Thoracic aorta (tissue), 2 donors: ENCODE results near the gene LDLRAD3. TPM values are rescaled to one million over a fixed set of nuclear protein-coding genes. Genes with fewer than 3 reads are reported as not detected.

Source experiments
- ATAC-seq: fragments of 150-250 bp; one replicate; pipeline ENCODE4 v1.8.0; 2017; ENCODE audit warnings: low read depth; ENCODE audit not compliant: insufficient number of reproducible peaks, low FRiP score
- DNase-seq: peaks from one replicate; pipeline ENCODE4 v3.0.0-alpha.2; 2020; ENCODE audit warnings: low spot score
- H3K27ac ChIP-seq, 2 donors: fragments of 200-600 bp; sonication (generic); 1 replicate in 1 of 2; 2 replicates in 1 of 2; pipeline ENCODE4 v1.5.1; 2016; ENCODE audit warnings: mild to moderate bottlenecking in 2 of 2, moderate library complexity in 2 of 2
- H3K27me3 ChIP-seq: fragments of 200-600 bp; sonication (generic); replicated peaks from 2 replicates; pipeline ENCODE4 v1.6.0; 2016; ENCODE audit warnings: mild to moderate bottlenecking; ENCODE audit not compliant: insufficient read depth
- H3K36me3 ChIP-seq: fragments of 200-600 bp; sonication (generic); one replicate; pipeline ENCODE4 v1.5.1; 2016
- H3K4me1 ChIP-seq, 2 donors: fragments of 200-600 bp; sonication (generic); 1 replicate in 1 of 2; 2 replicates in 1 of 2; pipeline versions ENCODE4 v1.5.1 to v1.6.0; 2016; ENCODE audit warnings: low read depth in 2 of 2, mild to moderate bottlenecking in 1 of 2; ENCODE audit not compliant: control insufficient read depth in 1 of 2
- H3K4me3 ChIP-seq: fragments of 200-600 bp; sonication (generic); 2 replicates; pipeline ENCODE4 v1.5.1; 2016; ENCODE audit warnings: mild to moderate bottlenecking
- H3K9me3 ChIP-seq: fragments of 200-600 bp; sonication (generic); 2 replicates; pipeline ENCODE4 v1.5.1; 2016
- total RNA-seq, 2 donors: library from RNA; depleted of rRNA; stranded (reverse); fragments of >200 nt; gene quantifications; one replicate each; pipeline versions ENCODE4 v1.1.0 to v1.2.3, GENCODE V29; 2016
- TF ChIP-seq, protein P1 (sequence below): fragments of 200-600 bp; sonication (generic); IDR thresholded peaks from one replicate; pipeline ENCODE4 v1.5.1; 2019; ENCODE audit warnings: antibody characterized with exemption

LDLRAD3 gene
- total RNA-seq, 2 donors from 2014 or later, result 6.1 to 17.2 TPM

- Histone ChIP-seq H3K27me3 (no peaks in the 10 kb centered on the region), H3K9me3 (peaks cover 4% of the 10 kb centered on the region), H3K36me3 (no peaks in the 10 kb centered on the region), H3K4me1 (no peaks in the 10 kb centered on the region), H3K27ac (no peak overlapping the region), H3K4me3 (no peak overlapping the region)
- DNase-seq (no peak), ATAC-seq (no peak)
- TF ChIP-seq, protein P1, sequence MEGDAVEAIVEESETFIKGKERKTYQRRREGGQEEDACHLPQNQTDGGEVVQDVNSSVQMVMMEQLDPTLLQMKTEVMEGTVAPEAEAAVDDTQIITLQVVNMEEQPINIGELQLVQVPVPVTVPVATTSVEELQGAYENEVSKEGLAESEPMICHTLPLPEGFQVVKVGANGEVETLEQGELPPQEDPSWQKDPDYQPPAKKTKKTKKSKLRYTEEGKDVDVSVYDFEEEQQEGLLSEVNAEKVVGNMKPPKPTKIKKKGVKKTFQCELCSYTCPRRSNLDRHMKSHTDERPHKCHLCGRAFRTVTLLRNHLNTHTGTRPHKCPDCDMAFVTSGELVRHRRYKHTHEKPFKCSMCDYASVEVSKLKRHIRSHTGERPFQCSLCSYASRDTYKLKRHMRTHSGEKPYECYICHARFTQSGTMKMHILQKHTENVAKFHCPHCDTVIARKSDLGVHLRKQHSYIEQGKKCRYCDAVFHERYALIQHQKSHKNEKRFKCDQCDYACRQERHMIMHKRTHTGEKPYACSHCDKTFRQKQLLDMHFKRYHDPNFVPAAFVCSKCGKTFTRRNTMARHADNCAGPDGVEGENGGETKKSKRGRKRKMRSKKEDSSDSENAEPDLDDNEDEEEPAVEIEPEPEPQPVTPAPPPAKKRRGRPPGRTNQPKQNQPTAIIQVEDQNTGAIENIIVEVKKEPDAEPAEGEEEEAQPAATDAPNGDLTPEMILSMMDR, result no peak
These were observed 126.5 kb downstream of the LDLRAD3 start for GRCh38 chr11:36070213-36070953.

DNA sequence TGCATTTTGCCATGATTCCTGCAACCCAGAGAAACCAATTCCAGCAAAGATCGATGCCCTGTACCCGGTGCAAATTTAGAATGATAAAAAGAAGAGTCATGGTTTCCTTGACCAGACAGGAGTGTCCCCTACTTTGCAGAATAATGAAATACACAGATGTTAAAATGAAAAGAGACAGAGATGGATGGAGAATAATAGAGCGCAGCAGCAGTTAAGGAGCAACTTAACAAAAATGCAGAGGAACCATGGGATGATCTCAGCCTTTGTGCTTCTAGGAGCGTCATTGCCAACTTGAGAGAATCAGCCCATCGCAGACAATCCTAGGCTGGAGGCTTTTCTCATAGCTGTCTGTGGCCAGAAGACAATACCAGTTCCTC, 127.1 kb downstream of the LDLRAD3 start:
- ATAC-seq (no peak), DNase-seq (no peak)
- peaks cover 4% of the 10 kb centered on the region for H3K9me3 ChIP-seq

DNA sequence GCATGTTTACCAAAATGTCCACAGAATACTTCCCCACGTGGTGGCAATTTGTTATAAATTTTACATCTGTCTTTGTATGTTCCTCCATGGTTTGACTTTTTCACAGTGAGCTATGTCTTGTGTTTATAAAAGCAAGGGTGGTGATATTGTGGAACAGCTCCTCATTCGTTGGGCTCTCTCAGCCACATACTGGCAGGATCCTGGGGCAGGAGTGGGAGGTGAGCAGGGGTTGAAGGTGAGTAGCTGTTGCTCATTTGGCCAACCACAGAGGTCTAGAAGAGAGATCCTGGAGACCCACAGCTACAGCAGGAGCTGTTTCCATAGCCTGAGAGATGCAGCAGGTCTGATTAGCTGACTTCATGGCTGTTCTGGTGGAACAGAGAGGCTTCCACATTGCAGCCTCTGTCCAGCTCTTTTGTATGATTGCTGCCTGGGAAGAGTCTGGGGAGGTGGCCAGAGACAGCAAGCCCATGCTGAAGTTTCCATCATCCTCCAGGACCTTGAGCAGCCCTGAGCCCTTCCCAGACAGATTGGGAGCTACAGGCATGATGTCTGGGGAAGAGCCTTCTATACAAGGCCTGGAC, 128.1 kb downstream of the LDLRAD3 start:
- no peaks in the 10 kb centered on the region for H3K27me3 ChIP-seq
- no peak for DNase-seq
- no peak for ATAC-seq
- H3K4me3 ChIP-seq, result no peak overlapping the region
- peaks cover 1% of the 10 kb centered on the region for H3K9me3 ChIP-seq
- no peaks in the 10 kb centered on the region for H3K4me1 ChIP-seq
- TF ChIP-seq, protein P1, result no peak
- no peaks in the 10 kb centered on the region for H3K36me3 ChIP-seq
- no peak overlapping the region for H3K27ac ChIP-seq

More for the DNA sequence above, 127.1 kb downstream of the LDLRAD3 start:
- TF ChIP-seq, protein P1, result no peak
- Histone ChIP-seq H3K27ac (no peak overlapping the region), H3K4me3 (no peak overlapping the region), H3K36me3 (no peaks in the 10 kb centered on the region), H3K4me1 (no peaks in the 10 kb centered on the region), H3K27me3 (no peaks in the 10 kb centered on the region)

- no peak for DNase-seq
- no peak for ATAC-seq
- no peaks in the 10 kb centered on the region for H3K4me1 ChIP-seq
- no peak overlapping the region for H3K27ac ChIP-seq
- no peaks in the 10 kb centered on the region for H3K27me3 ChIP-seq
- TF ChIP-seq, protein P1, result no peak
- no peaks in the 10 kb centered on the region for H3K9me3 ChIP-seq
- no peak overlapping the region for H3K4me3 ChIP-seq
- no peaks in the 10 kb centered on the region for H3K36me3 ChIP-seq
These were observed 129.7 kb downstream of the LDLRAD3 start for GRCh38 chr11:36073411-36074203.

GRCh38 chr11:36074941-36075431, 131.1 kb downstream of the LDLRAD3 start:
- no peak overlapping the region for H3K4me3 ChIP-seq
- H3K36me3 ChIP-seq, result no peaks in the 10 kb centered on the region
- H3K4me1 ChIP-seq, result no peaks in the 10 kb centered on the region
- TF ChIP-seq, protein P1, result no peak
- DNase-seq (no peak), ATAC-seq (no peak)
- no peak overlapping the region for H3K27ac ChIP-seq
- H3K27me3 ChIP-seq, result no peaks in the 10 kb centered on the region
- no peaks in the 10 kb centered on the region for H3K9me3 ChIP-seq
